HCT116 (cell line): ENCODE measurements around the gene SLC44A1. TPM values are rescaled to one million over a fixed set of nuclear protein-coding genes. Genes with fewer than 3 reads are reported as not detected.

ENCODE experiments used
- ATAC-seq: fragments of 200-7000 bp; cut with Tn5 transposase; 2 replicates; pipeline ENCODE4 v1.9.1; 2020; ENCODE audit warnings: mild to moderate bottlenecking, moderate library complexity
- BruUV-seq: library from RNA; stranded (reverse); fragments of 400-500 nt; replicated peaks from 2 replicates; lab custom pipeline; 2021; lab: Mats Ljungman, UMichigan
- CTCF ChIA-PET: fragments of 300-600 bp; sonication (Branson Sonifier 250); formaldehyde crosslinking; loops from one replicate; lab custom pipeline; 2021; ENCODE audit warnings: antibody characterized with exemption; lab: Charles Lee
- POLR2A ChIA-PET: fragments of 300-600, 350-600 bp; sonication (Branson Sonifier 250); formaldehyde crosslinking; loops from one replicate; lab custom pipeline; 2021; ENCODE audit warnings: antibody characterized with exemption; lab: Charles Lee
- RAD21 ChIA-PET, 2 experiments: fragments of 300-600 bp; sonication (Branson Sonifier 250); formaldehyde crosslinking; loops; one replicate each; lab custom pipeline; 2023; ENCODE audit warnings: low total read pairs in 2 of 2; ENCODE audit not compliant: uncharacterized antibody in 2 of 2, unreplicated experiment in 2 of 2, low non-redundant PET in 1 of 2; lab: Charles Lee
- DNase-seq: peaks from one replicate; pipeline ENCODE4 v3.0.0-alpha.2; 2010; ENCODE audit warnings: low read depth, low spot score
- H2AFZ ChIP-seq: fragments of 200-600 bp; shearing (Covaris generic), sonication (generic); 2 replicates; pipeline ENCODE4 v1.6.1; 2017; ENCODE audit warnings: low read depth, mixed run types, mixed read lengths, antibody characterized with exemption, low read length; ENCODE audit not compliant: poor library complexity, severe bottlenecking
- H3K27ac ChIP-seq: 2 replicates; pipeline ENCODE4 v1.5.1; 2012; ENCODE audit warnings: low read depth, low read length
- H3K27me3 ChIP-seq: fragments of 200-600 bp; sonication (generic); 2 replicates; pipeline ENCODE4 v1.6.1; 2016; ENCODE audit warnings: mixed run types, low read length, mixed read lengths; ENCODE audit not compliant: insufficient read depth
- H3K36me3 ChIP-seq, 2 experiments: fragments of 200-500 bp in 1 of 2; fragments of 200-600 bp in 1 of 2; sonication (Bioruptor generic) in 1 of 2; sonication (generic) in 1 of 2; 2 replicates each; pipeline versions ENCODE4 v1.5.1 to v1.6.1; 2014 to 2016; ENCODE audit warnings: low read length in 2 of 2, inconsistent platforms in 1 of 2, mixed read lengths in 1 of 2, mixed run types in 1 of 2; ENCODE audit not compliant: insufficient read depth in 2 of 2, control insufficient read depth in 1 of 2
- H3K4me1 ChIP-seq, 2 experiments: fragments of 200-600 bp in 1 of 2; sonication (generic) in 1 of 2; 2 replicates each; pipeline versions ENCODE4 v1.5.1 to v1.6.1; 2012 to 2017; ENCODE audit warnings: low read length in 2 of 2, inconsistent platforms in 1 of 2, mild to moderate bottlenecking in 1 of 2, mixed read lengths in 1 of 2, mixed run types in 1 of 2, moderate library complexity in 1 of 2; ENCODE audit not compliant: insufficient read depth in 2 of 2, control insufficient read depth in 1 of 2
- H3K4me2 ChIP-seq: fragments of 200-600 bp; sonication (generic); 2 replicates; pipeline ENCODE4 v1.6.1; 2017; ENCODE audit warnings: mixed run types, low read length, mixed read lengths
- H3K4me3 ChIP-seq, 2 experiments: fragments of 200-600 bp in 1 of 2; sonication (generic) in 1 of 2; replicated peaks in 1 of 2; 2 replicates each; pipeline ENCODE4 v1.5.1; 2011 to 2016; ENCODE audit warnings: low read length in 2 of 2, control low read depth in 1 of 2, low read depth in 1 of 2, mild to moderate bottlenecking in 1 of 2, mixed read lengths in 1 of 2, mixed run types in 1 of 2
- H3K79me2 ChIP-seq: fragments of 200-600 bp; sonication (generic); 2 replicates; pipeline ENCODE4 v1.6.1; 2017; ENCODE audit warnings: mild to moderate bottlenecking, mixed run types, low read length, moderate library complexity, mixed read lengths; ENCODE audit not compliant: insufficient read depth
- H3K9ac ChIP-seq: fragments of 200-600 bp; sonication (generic); 2 replicates; pipeline ENCODE4 v1.6.1; 2016; ENCODE audit warnings: low read length, mixed read lengths
- H3K9me2 ChIP-seq: fragments of 200-600 bp; sonication (generic), shearing (Covaris generic); 2 replicates; pipeline ENCODE4 v1.6.1; 2017; ENCODE audit warnings: mixed run types, mild to moderate bottlenecking, moderate library complexity; ENCODE audit not compliant: insufficient read depth
- H3K9me3 ChIP-seq, 2 experiments: fragments of 200-500 bp in 1 of 2; fragments of 200-600 bp in 1 of 2; sonication (Bioruptor generic) in 1 of 2; sonication (generic) in 1 of 2; 2 replicates each; pipeline ENCODE4 v1.6.1; 2014 to 2017; ENCODE audit warnings: low read length in 2 of 2, mixed read lengths in 2 of 2, inconsistent platforms in 1 of 2, low read depth in 1 of 2, mild to moderate bottlenecking in 1 of 2, mixed run types in 1 of 2, moderate library complexity in 1 of 2; ENCODE audit not compliant: control insufficient read depth in 1 of 2, insufficient read depth in 1 of 2
- H4K20me1 ChIP-seq: fragments of 200-600 bp; sonication (generic), shearing (Covaris generic); 2 replicates; pipeline ENCODE4 v1.6.1; 2017; ENCODE audit warnings: mixed run types, mild to moderate bottlenecking, moderate library complexity; ENCODE audit not compliant: insufficient read depth
- CEBPB ChIP-seq: IDR thresholded peaks from 2 replicates; pipeline ENCODE4 v1.6.1; 2012; ENCODE audit warnings: low read depth
- ELF1 ChIP-seq: IDR thresholded peaks from 2 replicates; pipeline ENCODE4 v1.6.1; 2012; ENCODE audit warnings: low read depth, borderline replicate concordance
- RAD21 ChIP-seq: IDR thresholded peaks from 2 replicates; pipeline ENCODE4 v1.6.1; 2012; ENCODE audit warnings: low read depth, mild to moderate bottlenecking
- SP1 ChIP-seq: IDR thresholded peaks from 2 replicates; pipeline ENCODE4 v1.6.1; 2012; ENCODE audit warnings: low read depth
- SRF ChIP-seq: IDR thresholded peaks from 2 replicates; pipeline ENCODE4 v1.6.1; 2012; ENCODE audit warnings: low read depth
- TCF7L2 ChIP-seq: IDR thresholded peaks from 2 replicates; pipeline ENCODE4 v1.7.0; 2011; ENCODE audit warnings: borderline replicate concordance, inconsistent platforms; ENCODE audit not compliant: insufficient read depth, insufficient read length; ENCODE audit errors: extremely low read depth
- YY1 ChIP-seq: IDR thresholded peaks from 2 replicates; pipeline ENCODE4 v1.6.1; 2011; ENCODE audit warnings: low read length, low read depth, moderate library complexity, mild to moderate bottlenecking; ENCODE audit not compliant: insufficient replicate concordance; ENCODE audit errors: extremely low read depth
- ZFX ChIP-seq: fragments of 450-650 bp; IDR thresholded peaks from 2 replicates; pipeline ENCODE4 v1.6.1; 2017
- ZNF274 ChIP-seq: fragments of 200-500 bp; sonication (Bioruptor generic); IDR thresholded peaks from 2 replicates; pipeline ENCODE4 v1.6.1; 2014; ENCODE audit warnings: mild to moderate bottlenecking, low read depth, low read length, inconsistent platforms
- intact Hi-C: fragments of 100-400 bp; cut with micrococcal nuclease; formaldehyde crosslinking; loops from 2 replicates; pipeline ENCODE4 v1.10.0; 2022
- total RNA-seq: library from RNA; stranded (reverse); gene quantifications from one replicate; pipeline ENCODE4 v1.2.1, GENCODE V29; 2021; ENCODE audit not compliant: unreplicated experiment
- TF ChIP-seq, protein P1 (sequence below): IDR thresholded peaks from 2 replicates; pipeline ENCODE4 v1.6.1; 2012
- TF ChIP-seq, protein P2 (sequence below), 3 experiments: fragments of 200-600 bp in 1 of 3; sonication (generic) in 1 of 3; IDR thresholded peaks in 2 of 3; conservative IDR thresholded peaks in 1 of 3; 2 replicates each; pipeline ENCODE4 v1.5.1; 2012 to 2017; ENCODE audit warnings: low read depth in 2 of 3, low read length in 2 of 3, antibody characterized with exemption in 1 of 3, borderline replicate concordance in 1 of 3, control low read depth in 1 of 3, mild to moderate bottlenecking in 1 of 3, mixed read lengths in 1 of 3, mixed run types in 1 of 3, moderate library complexity in 1 of 3; ENCODE audit not compliant: insufficient read depth in 1 of 3
- TF ChIP-seq, protein P3 (sequence below): IDR thresholded peaks from 2 replicates; pipeline ENCODE4 v1.6.1; 2012; ENCODE audit warnings: low read depth
- TF ChIP-seq, protein P4 (sequence below): IDR thresholded peaks from 2 replicates; pipeline ENCODE4 v1.6.1; 2012

The SLC44A1 gene
- total RNA-seq, 1 experiment from 2014 or later, result 44.1 TPM

DNA sequence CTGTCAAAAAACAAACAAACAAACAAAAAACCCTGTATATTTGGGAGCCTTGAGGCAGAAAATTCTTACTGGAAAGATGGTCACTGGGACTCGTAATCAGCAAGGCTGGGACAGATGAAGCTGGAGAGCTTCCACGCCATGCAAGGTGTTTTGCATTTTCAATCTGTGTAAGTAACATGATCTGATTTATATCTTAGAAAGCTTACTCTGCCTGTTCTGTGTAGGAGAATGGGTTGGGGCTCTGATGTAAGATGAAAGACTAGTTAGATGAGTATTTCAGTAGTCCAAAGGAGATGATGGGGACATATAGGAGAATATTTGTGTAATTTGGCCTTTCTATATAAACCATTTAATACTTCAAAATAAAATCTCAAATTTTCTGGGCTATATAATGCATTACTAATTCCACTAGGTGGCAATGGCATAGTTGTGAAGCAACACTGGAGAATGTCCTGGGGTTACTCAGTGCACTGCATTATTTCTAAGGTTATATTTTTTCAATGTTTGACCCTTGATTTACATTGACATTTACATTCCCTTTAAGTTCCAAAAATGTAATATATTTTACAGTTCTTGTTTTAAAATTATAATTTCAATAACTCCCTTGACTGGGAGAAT, 181.5 kb downstream of the SLC44A1 start:
- Histone ChIP-seq H3K36me3 (no peaks in the 10 kb centered on the region), H3K79me2 (no peaks in the 10 kb centered on the region), H3K4me3 (no peak overlapping the region), H3K9me3 (no peaks in the 10 kb centered on the region), H3K27me3 (no peaks in the 10 kb centered on the region), H3K4me1 (no peaks in the 10 kb centered on the region), H3K27ac (no peak overlapping the region), H4K20me1 (no peaks in the 10 kb centered on the region), H3K9ac (no peak overlapping the region), H3K4me2 (no peak overlapping the region), H3K9me2 (no peaks in the 10 kb centered on the region), H2AFZ (peak overlapping the region; percentile 39)
- no peak for DNase-seq
- ATAC-seq, result peak; percentile 85
- ChIA-PET CTCF (no interaction called here), POLR2A (no interaction called here), RAD21 (no interaction called here)
- no TSS peak for BruUV-seq
- intact Hi-C loops, result loop anchor here (5.0 kb wide), 3 partner anchors 266 to 456 kb away; partner anchors contain the start of gene TMEM38B
- TF ChIP-seq, protein P1, sequence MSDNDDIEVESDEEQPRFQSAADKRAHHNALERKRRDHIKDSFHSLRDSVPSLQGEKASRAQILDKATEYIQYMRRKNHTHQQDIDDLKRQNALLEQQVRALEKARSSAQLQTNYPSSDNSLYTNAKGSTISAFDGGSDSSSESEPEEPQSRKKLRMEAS, result no peak
- TF ChIP-seq RAD21, result peak; percentile 71
- TF ChIP-seq, protein P2, sequence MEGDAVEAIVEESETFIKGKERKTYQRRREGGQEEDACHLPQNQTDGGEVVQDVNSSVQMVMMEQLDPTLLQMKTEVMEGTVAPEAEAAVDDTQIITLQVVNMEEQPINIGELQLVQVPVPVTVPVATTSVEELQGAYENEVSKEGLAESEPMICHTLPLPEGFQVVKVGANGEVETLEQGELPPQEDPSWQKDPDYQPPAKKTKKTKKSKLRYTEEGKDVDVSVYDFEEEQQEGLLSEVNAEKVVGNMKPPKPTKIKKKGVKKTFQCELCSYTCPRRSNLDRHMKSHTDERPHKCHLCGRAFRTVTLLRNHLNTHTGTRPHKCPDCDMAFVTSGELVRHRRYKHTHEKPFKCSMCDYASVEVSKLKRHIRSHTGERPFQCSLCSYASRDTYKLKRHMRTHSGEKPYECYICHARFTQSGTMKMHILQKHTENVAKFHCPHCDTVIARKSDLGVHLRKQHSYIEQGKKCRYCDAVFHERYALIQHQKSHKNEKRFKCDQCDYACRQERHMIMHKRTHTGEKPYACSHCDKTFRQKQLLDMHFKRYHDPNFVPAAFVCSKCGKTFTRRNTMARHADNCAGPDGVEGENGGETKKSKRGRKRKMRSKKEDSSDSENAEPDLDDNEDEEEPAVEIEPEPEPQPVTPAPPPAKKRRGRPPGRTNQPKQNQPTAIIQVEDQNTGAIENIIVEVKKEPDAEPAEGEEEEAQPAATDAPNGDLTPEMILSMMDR (IDR thresholded peaks at IDR 0.05 in 2 of 3, conservative IDR thresholded peaks at IDR 0.05 in 1 of 3; ENCODE audit: borderline replicate concordance in 1 of 3, insufficient read depth in 1 of 3, low read depth in 2 of 3, low read length in 2 of 3), result peak; percentile 37 to 58 (median 51); a peak in 4 of 6 replicates
- no peak for TF ChIP-seq ELF1
- TF ChIP-seq ZFX, result no peak

DNA sequence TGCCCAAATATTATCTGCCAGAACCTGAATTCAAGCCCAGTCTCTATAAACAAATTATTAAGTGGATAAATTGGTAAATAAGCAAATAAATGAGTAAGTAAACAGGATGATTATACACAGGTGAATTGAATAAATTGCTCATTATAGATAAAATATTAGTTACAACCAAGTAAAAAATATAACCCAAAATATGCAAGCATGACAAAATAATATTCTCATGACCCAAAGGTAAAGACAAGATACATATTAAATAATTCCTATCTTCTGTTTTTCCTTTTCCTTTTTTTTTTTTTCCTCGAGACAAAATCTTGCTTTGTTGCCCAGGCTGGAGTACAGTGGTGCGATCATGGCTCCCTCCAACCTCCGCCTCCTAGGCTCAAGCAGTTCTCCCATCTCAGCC, 182.2 kb downstream of the SLC44A1 start:
- Histone ChIP-seq H3K9me2 (no peaks in the 10 kb centered on the region), H3K79me2 (no peaks in the 10 kb centered on the region), H3K9me3 (no peaks in the 10 kb centered on the region), H4K20me1 (no peaks in the 10 kb centered on the region), H3K4me3 (no peak overlapping the region), H3K4me2 (no peak overlapping the region), H3K27me3 (no peaks in the 10 kb centered on the region), H2AFZ (no peak overlapping the region), H3K36me3 (no peaks in the 10 kb centered on the region), H3K4me1 (no peaks in the 10 kb centered on the region), H3K9ac (no peak overlapping the region), H3K27ac (no peak overlapping the region)
- no peak for ATAC-seq
- ChIA-PET RAD21 (no interaction called here), POLR2A (no interaction called here), CTCF (no interaction called here)
- BruUV-seq, result no TSS peak
- DNase-seq, result no peak
- intact Hi-C loops, result loop anchor here (5.0 kb wide), 3 partner anchors 266 to 456 kb away; partner anchors contain the start of gene TMEM38B
- TF ChIP-seq ELF1 (no peak), YY1 (no peak), RAD21 (no peak), SP1 (no peak), CEBPB (no peak), TCF7L2 (no peak), ZNF274 (no peak), SRF (no peak)
- TF ChIP-seq, protein P3, sequence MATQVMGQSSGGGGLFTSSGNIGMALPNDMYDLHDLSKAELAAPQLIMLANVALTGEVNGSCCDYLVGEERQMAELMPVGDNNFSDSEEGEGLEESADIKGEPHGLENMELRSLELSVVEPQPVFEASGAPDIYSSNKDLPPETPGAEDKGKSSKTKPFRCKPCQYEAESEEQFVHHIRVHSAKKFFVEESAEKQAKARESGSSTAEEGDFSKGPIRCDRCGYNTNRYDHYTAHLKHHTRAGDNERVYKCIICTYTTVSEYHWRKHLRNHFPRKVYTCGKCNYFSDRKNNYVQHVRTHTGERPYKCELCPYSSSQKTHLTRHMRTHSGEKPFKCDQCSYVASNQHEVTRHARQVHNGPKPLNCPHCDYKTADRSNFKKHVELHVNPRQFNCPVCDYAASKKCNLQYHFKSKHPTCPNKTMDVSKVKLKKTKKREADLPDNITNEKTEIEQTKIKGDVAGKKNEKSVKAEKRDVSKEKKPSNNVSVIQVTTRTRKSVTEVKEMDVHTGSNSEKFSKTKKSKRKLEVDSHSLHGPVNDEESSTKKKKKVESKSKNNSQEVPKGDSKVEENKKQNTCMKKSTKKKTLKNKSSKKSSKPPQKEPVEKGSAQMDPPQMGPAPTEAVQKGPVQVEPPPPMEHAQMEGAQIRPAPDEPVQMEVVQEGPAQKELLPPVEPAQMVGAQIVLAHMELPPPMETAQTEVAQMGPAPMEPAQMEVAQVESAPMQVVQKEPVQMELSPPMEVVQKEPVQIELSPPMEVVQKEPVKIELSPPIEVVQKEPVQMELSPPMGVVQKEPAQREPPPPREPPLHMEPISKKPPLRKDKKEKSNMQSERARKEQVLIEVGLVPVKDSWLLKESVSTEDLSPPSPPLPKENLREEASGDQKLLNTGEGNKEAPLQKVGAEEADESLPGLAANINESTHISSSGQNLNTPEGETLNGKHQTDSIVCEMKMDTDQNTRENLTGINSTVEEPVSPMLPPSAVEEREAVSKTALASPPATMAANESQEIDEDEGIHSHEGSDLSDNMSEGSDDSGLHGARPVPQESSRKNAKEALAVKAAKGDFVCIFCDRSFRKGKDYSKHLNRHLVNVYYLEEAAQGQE, result no peak
- TF ChIP-seq, protein P4, sequence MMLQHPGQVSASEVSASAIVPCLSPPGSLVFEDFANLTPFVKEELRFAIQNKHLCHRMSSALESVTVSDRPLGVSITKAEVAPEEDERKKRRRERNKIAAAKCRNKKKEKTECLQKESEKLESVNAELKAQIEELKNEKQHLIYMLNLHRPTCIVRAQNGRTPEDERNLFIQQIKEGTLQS, result no peak
